ENCODE measurements around the gene GPX1. TPM values are rescaled to one million over a fixed set of nuclear protein-coding genes. Genes with fewer than 3 reads are reported as not detected.
"Not testable (repeated sequence)": the region's sequence is repeated elsewhere in the genome, so short reads cannot be mapped to it uniquely, and the experiment has no call there.

The GPX1 gene
- total RNA-seq (100 to 1,000 TPM in 1 of 2 donors, 10 to 100 TPM in 1; 75.6 to 326 TPM), total RNA-seq (7.5 to 10.3 reads per million in 2 donors)

GRCh38 chr3:49358217-49358883, at the start of gene GPX1:
Gene GPX1 (minus strand): TSS chr3:49358353. CDS start chr3:49358278, 75 bp downstream.
- H3K4me3 Mint-ChIP-seq: peak within 1 kb of the TSS; percentile 96
- DNase-seq (peak; percentile 39 to 69 (median 68)), ATAC-seq (peak; percentile 77)
- no peaks in the 10 kb centered on the region for H3K27me3 Mint-ChIP-seq
- H3K27ac Mint-ChIP-seq: peak within 1 kb of the TSS; percentile 96
- H3K9me3 ChIP-seq (ENCODE audit: control insufficient read depth, low read length, poor library complexity, severe bottlenecking): no peaks in the 10 kb centered on the region
- peaks cover 3% of the 10 kb centered on the region for H3K36me3 Mint-ChIP-seq (ENCODE audit: low read depth)
- H3K4me1 Mint-ChIP-seq: peaks cover 20% of the 10 kb centered on the region

- DNase-seq (no peak), ATAC-seq (no peak)
- Mint-ChIP-seq H3K4me1 (peaks cover 44% of the 10 kb centered on the region), H3K27me3 (no peaks in the 10 kb centered on the region), H3K36me3 (ENCODE audit: low read depth) (no peaks in the 10 kb centered on the region), H3K27ac (peak overlapping the region; percentile 74), H3K4me3 (peak overlapping the region; percentile 56)
- no peaks in the 10 kb centered on the region for H3K9me3 ChIP-seq (ENCODE audit: control insufficient read depth, low read length, poor library complexity, severe bottlenecking)
Measured at GRCh38 chr3:49406571-49407565, 48.7 kb upstream of the GPX1 start.

- not testable (repeated sequence) for DNase-seq
- peak overlapping the region; percentile 42 for H3K4me3 Mint-ChIP-seq
Measured at GRCh38 chr3:49405570-49405969, 47.4 kb upstream of the GPX1 start.

GRCh38 chr3:49403891-49404290, 45.7 kb upstream of the GPX1 start:
- Mint-ChIP-seq H3K27ac (peak overlapping the region; percentile 6), H3K4me1 (peaks cover 42% of the 10 kb centered on the region)

More at GRCh38 chr3:49405570-49405969, 47.4 kb upstream of the GPX1 start:
- not testable (repeated sequence) for H3K36me3 Mint-ChIP-seq (ENCODE audit: low read depth); H3K27me3 Mint-ChIP-seq; H3K9me3 ChIP-seq (ENCODE audit: control insufficient read depth, low read length, poor library complexity, severe bottlenecking); ATAC-seq
- peaks cover 46% of the 10 kb centered on the region for H3K4me1 Mint-ChIP-seq
- peak overlapping the region; percentile 74 for H3K27ac Mint-ChIP-seq

GRCh38 chr3:49401766-49402165, 43.6 kb upstream of the GPX1 start:
- peaks cover 44% of the 10 kb centered on the region for H3K4me1 Mint-ChIP-seq
- DNase-seq (no peak), ATAC-seq (no peak)
- H3K27ac Mint-ChIP-seq: no peak overlapping the region
- H3K27me3 Mint-ChIP-seq: no peaks in the 10 kb centered on the region
- H3K4me3 Mint-ChIP-seq: no peak overlapping the region
- peaks cover 6% of the 10 kb centered on the region for H3K36me3 Mint-ChIP-seq (ENCODE audit: low read depth)
- H3K9me3 ChIP-seq (ENCODE audit: control insufficient read depth, low read length, poor library complexity, severe bottlenecking): no peaks in the 10 kb centered on the region

More at GRCh38 chr3:49403891-49404290, 45.7 kb upstream of the GPX1 start:
- no peaks in the 10 kb centered on the region for H3K27me3 Mint-ChIP-seq
- DNase-seq: no peak
- no peak overlapping the region for H3K4me3 Mint-ChIP-seq
- ATAC-seq: no peak
- H3K36me3 Mint-ChIP-seq (ENCODE audit: low read depth): no peaks in the 10 kb centered on the region
- no peaks in the 10 kb centered on the region for H3K9me3 ChIP-seq (ENCODE audit: control insufficient read depth, low read length, poor library complexity, severe bottlenecking)

GRCh38 chr3:49399461-49399860, 41.3 kb upstream of the GPX1 start:
- H3K27ac Mint-ChIP-seq: no peak overlapping the region
- ATAC-seq (peak; percentile 23), DNase-seq (no peak)
- peaks cover 9% of the 10 kb centered on the region for H3K36me3 Mint-ChIP-seq (ENCODE audit: low read depth)
- H3K4me1 Mint-ChIP-seq: peaks cover 49% of the 10 kb centered on the region
- no peaks in the 10 kb centered on the region for H3K27me3 Mint-ChIP-seq
- H3K9me3 ChIP-seq (ENCODE audit: control insufficient read depth, low read length, poor library complexity, severe bottlenecking): no peaks in the 10 kb centered on the region
- H3K4me3 Mint-ChIP-seq: peak overlapping the region; percentile 25

GRCh38 chr3:49397470-49397869, 39.3 kb upstream of the GPX1 start:
- Mint-ChIP-seq H3K27me3 (no peaks in the 10 kb centered on the region), H3K4me1 (peaks cover 54% of the 10 kb centered on the region), H3K36me3 (ENCODE audit: low read depth) (peaks cover 9% of the 10 kb centered on the region), H3K4me3 (no peak overlapping the region), H3K27ac (peak overlapping the region; percentile 90)
- ATAC-seq: peak; percentile 65
- H3K9me3 ChIP-seq (ENCODE audit: control insufficient read depth, low read length, poor library complexity, severe bottlenecking): no peaks in the 10 kb centered on the region
- DNase-seq: no peak

- H3K36me3 Mint-ChIP-seq (ENCODE audit: low read depth); H3K27me3 Mint-ChIP-seq; ATAC-seq; H3K4me3 Mint-ChIP-seq; DNase-seq; H3K9me3 ChIP-seq (ENCODE audit: control insufficient read depth, low read length, poor library complexity, severe bottlenecking): not testable (repeated sequence)
- Mint-ChIP-seq H3K4me1 (peaks cover 48% of the 10 kb centered on the region), H3K27ac (peak overlapping the region; percentile 47)
Measured at GRCh38 chr3:49391310-49391709, 33.2 kb upstream of the GPX1 start.

GRCh38 chr3:49389297-49389696, 31.1 kb upstream of the GPX1 start:
- no peaks in the 10 kb centered on the region for H3K36me3 Mint-ChIP-seq (ENCODE audit: low read depth)
- DNase-seq (no peak), ATAC-seq (no peak)
- H3K4me1 Mint-ChIP-seq: peaks cover 38% of the 10 kb centered on the region
- H3K4me3 Mint-ChIP-seq: no peak overlapping the region
- no peaks in the 10 kb centered on the region for H3K27me3 Mint-ChIP-seq
- peak overlapping the region; percentile 53 for H3K27ac Mint-ChIP-seq
- H3K9me3 ChIP-seq (ENCODE audit: control insufficient read depth, low read length, poor library complexity, severe bottlenecking): no peaks in the 10 kb centered on the region

- ATAC-seq: no peak
- H3K27ac Mint-ChIP-seq: peak overlapping the region; percentile 77
Measured at GRCh38 chr3:49388289-49388820, 30.2 kb upstream of the GPX1 start.

GRCh38 chr3:49387721-49388120, 29.6 kb upstream of the GPX1 start:
- ATAC-seq (no peak), DNase-seq (no peak)
- H3K4me3 Mint-ChIP-seq: no peak overlapping the region
- no peaks in the 10 kb centered on the region for H3K9me3 ChIP-seq (ENCODE audit: control insufficient read depth, low read length, poor library complexity, severe bottlenecking)
- peaks cover 43% of the 10 kb centered on the region for H3K4me1 Mint-ChIP-seq
- no peaks in the 10 kb centered on the region for H3K27me3 Mint-ChIP-seq
- H3K27ac Mint-ChIP-seq: peak overlapping the region; percentile 77
- no peaks in the 10 kb centered on the region for H3K36me3 Mint-ChIP-seq (ENCODE audit: low read depth)

More at GRCh38 chr3:49388289-49388820, 30.2 kb upstream of the GPX1 start:
- H3K4me3 Mint-ChIP-seq: peak overlapping the region; percentile 19
- H3K27me3 Mint-ChIP-seq: no peaks in the 10 kb centered on the region
- H3K36me3 Mint-ChIP-seq (ENCODE audit: low read depth): no peaks in the 10 kb centered on the region
- H3K9me3 ChIP-seq (ENCODE audit: control insufficient read depth, low read length, poor library complexity, severe bottlenecking): no peaks in the 10 kb centered on the region
- peaks cover 44% of the 10 kb centered on the region for H3K4me1 Mint-ChIP-seq
- DNase-seq: no peak

- Mint-ChIP-seq H3K4me1 (peaks cover 44% of the 10 kb centered on the region), H3K27me3 (no peaks in the 10 kb centered on the region), H3K27ac (peak overlapping the region; percentile 77), H3K36me3 (ENCODE audit: low read depth) (no peaks in the 10 kb centered on the region), H3K4me3 (peak overlapping the region; percentile 33)
- ATAC-seq: no peak
- DNase-seq: no peak
- no peaks in the 10 kb centered on the region for H3K9me3 ChIP-seq (ENCODE audit: control insufficient read depth, low read length, poor library complexity, severe bottlenecking)
Measured at GRCh38 chr3:49386056-49386756, 28.1 kb upstream of the GPX1 start.
